Subcutaneous adipose tissue (tissue), 4 donors: ENCODE results near the gene GABRA5. TPM values are rescaled to one million over a fixed set of nuclear protein-coding genes. Genes with fewer than 3 reads are reported as not detected.

Experiments
- total RNA-seq, 4 donors: library from RNA; depleted of rRNA; stranded (reverse); fragments of >200 nt; gene quantifications; one replicate each; pipeline ENCODE4 v1.1.0, GENCODE V29; 2016
- TF ChIP-seq, protein P1 (sequence below): fragments of 450-650 bp; IDR thresholded peaks from one replicate; pipeline ENCODE4 v1.5.1; 2016; ENCODE audit warnings: low read depth, mild to moderate bottlenecking, control low read depth, antibody characterized with exemption, moderate library complexity

GABRA5 gene
- total RNA-seq, 4 donors from 2014 or later = not detected

GRCh38 chr15:26889298-26889898 is 22.5 kb downstream of the GABRA5 start:
- TF ChIP-seq, protein P1, sequence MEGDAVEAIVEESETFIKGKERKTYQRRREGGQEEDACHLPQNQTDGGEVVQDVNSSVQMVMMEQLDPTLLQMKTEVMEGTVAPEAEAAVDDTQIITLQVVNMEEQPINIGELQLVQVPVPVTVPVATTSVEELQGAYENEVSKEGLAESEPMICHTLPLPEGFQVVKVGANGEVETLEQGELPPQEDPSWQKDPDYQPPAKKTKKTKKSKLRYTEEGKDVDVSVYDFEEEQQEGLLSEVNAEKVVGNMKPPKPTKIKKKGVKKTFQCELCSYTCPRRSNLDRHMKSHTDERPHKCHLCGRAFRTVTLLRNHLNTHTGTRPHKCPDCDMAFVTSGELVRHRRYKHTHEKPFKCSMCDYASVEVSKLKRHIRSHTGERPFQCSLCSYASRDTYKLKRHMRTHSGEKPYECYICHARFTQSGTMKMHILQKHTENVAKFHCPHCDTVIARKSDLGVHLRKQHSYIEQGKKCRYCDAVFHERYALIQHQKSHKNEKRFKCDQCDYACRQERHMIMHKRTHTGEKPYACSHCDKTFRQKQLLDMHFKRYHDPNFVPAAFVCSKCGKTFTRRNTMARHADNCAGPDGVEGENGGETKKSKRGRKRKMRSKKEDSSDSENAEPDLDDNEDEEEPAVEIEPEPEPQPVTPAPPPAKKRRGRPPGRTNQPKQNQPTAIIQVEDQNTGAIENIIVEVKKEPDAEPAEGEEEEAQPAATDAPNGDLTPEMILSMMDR = no peak

- TF ChIP-seq, protein P1 = no peak
Observed at GRCh38 chr15:26890451-26890850, 23.6 kb downstream of the GABRA5 start.

DNA sequence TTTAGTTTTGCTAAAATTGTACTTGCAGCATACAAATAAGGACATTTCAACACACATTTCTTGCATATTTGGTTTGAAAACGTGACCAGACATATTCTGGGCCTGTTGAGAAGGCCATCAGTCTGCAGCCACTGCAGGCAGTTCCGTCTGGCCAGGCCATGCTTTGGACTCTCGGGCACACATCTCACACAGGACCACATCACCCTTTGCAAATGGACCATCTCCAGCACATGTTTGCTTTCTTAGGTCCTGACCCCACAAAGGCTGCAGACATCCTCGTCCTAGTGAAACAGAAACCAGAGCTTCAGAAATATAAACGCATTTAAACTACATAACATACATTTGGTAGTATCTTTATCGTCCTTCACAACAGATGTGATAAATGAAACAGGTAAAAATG is 24.1 kb downstream of the GABRA5 start:
- TF ChIP-seq, protein P1 = no peak

- TF ChIP-seq, protein P1 = no peak
Observed at GRCh38 chr15:26891448-26892181, 24.8 kb downstream of the GABRA5 start.

DNA sequence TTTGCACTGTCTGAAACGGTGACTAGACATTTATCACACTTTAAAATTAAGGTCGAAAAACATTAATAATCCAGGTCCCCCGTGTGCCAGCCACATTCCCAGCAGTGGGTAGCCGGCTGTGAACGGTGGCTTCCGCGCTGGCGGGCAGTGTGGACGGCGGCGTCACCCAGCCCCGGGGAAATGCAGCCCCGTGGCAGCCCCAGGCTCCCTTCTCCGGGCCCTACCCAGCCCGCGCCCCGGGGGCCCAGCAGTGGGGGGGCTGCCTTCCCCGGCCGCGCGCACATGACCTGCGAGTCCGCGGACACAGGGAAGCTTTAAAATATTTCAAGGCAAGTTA is 25.3 kb downstream of the GABRA5 start:
- TF ChIP-seq, protein P1 = no peak

- TF ChIP-seq, protein P1 = no peak
Observed at GRCh38 chr15:26892678-26893077, 25.8 kb downstream of the GABRA5 start.

GRCh38 chr15:26893351-26894065 is 26.6 kb downstream of the GABRA5 start:
- TF ChIP-seq, protein P1 = no peak
